GM19328 (cell line): ENCODE measurements around the gene CIRBP.
A peak's percentile ranks its signal among the peaks of the same experiment; 100 is the strongest.

ENCODE experiments used
- ATAC-seq: cut with Tn5 transposase; IDR thresholded peaks from one replicate; pipeline ENCODE4 v1.9.1; 2021; ENCODE audit warnings: mild to moderate bottlenecking, moderate library complexity; ENCODE audit not compliant: unreplicated experiment

CIRBP gene

DNA sequence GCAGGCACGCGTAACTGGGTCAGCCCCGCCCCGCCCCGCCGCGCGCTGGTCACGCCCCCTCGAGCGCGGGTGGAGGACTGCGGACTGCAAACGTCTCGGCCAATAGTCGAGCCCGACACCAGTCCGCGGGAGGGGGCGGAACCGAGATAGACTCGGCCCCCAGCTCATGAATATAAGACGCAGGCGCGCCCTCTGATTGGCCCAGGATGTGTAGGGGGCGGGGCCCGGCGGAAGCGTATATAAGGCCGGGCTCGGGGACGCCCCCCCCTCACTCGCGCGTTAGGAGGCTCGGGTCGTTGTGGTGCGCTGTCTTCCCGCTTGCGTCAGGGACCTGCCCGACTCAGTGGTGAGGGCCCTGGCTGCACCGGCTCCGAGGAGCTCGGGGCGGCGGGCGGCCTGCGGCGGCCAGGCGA, at the start of gene CIRBP:
CIRBP (plus strand) TSS at position 268 of the 413 bp plus-strand sequence. CDS start 1,602 bp downstream, outside the sequence.
- ATAC-seq: peak; percentile 44

DNA sequence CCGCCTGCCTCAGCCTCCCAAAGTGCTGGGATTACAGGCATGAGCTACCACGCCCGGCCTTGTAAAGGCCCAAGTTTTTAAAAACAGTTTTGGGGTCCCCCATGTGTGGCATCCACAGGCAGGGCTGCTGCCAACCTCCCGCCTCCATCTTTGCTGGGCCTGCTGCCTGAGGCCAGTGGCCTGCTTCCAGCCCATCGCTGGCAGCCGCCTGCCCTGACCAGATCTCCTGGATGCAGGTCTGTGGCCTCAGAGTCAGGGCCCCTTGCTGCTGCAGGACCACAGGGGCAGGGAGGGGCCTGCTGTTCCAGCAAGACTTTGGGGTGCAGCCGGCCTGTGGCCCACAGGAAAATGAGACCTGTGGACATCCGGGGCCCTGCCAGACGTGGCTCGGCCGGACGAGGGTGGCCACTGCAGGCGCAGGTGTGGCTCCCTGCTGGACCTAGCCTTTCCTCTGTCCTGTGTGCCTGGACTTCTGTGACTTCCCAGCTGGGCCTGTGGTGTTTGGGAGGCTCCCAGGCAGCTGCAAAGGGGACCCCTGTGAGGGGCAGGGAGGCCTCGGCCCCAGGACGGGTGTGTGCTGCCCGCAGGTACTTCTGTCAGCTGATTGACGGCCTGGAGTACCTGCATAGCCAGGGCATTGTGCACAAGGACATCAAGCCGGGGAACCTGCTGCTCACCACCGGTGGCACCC, 49.2 kb upstream of the CIRBP start:
- ATAC-seq: no peak

DNA sequence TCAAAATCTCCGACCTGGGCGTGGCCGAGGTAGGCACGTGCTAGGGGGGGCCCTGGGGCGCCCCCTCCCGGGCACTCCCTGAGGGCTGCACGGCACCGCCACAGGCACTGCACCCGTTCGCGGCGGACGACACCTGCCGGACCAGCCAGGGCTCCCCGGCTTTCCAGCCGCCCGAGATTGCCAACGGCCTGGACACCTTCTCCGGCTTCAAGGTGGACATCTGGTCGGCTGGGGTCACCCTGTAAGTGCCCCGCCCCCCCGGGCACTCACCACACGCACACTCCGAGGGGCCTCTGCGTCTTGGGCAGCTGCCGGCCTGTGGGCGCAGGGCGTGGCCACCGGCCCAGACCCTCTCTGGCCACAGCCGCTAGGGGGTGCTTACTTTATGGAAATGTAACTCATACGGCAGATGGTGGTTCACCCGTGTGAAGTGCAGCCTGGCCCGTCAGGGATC, 48.6 kb upstream of the CIRBP start:
- ATAC-seq: no peak

DNA sequence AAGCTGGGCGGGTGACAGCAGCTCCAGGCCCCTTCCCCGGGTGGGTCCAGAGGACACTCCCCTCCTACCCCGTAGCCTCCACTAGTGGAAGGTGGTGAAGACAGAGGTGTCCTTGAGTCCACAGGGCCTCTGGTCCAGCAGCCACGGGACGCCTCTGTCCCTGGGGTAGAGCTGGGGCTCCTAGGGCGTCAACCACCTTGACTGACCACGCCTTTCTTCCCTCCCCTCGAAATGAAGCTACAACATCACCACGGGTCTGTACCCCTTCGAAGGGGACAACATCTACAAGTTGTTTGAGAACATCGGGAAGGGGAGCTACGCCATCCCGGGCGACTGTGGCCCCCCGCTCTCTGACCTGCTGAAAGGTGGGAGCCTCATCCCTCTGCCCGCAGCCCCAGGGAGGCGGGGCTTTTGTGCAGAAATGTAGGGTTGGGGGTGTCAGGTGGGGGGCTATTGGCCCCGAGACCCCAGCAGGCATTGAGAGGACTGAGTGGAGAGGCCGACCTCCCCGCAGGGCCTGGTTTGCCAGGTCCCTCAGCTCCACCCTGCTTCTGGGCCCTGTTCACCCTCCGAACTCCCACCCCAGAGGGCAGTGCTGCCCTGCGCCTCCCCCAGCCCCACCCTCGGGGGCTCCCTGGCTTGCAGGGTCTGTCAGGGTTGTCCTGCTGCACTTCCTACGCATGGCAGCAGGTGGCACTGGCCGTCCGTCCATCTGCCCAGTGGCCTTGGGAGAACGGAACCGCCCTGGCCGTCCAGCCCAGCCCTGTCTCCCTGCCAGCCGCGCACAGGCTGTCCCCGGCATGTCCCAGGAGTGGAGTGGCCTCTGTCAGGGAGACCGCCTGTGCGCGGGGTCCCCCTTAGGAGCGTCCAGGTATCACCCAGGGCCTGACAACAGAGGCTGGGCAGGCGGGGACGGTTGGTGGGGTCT, 47.9 kb upstream of the CIRBP start:
- no peak for ATAC-seq

DNA sequence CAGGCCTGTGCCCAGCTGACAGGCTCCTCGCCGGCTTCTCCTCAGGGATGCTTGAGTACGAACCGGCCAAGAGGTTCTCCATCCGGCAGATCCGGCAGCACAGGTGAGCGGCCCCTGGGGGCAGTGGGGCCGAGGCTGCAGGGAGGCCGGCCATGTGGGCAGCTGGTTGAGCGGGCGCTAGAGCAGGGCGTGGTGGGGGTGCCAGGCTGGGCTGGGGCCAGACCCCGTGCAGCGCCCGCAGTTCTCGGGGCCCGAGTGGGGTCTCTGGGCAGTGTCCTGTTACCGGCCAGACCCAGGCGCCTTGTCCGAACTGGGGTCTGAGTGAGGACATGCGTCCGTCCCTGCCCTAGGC, 47.3 kb upstream of the CIRBP start:
- ATAC-seq: no peak

DNA sequence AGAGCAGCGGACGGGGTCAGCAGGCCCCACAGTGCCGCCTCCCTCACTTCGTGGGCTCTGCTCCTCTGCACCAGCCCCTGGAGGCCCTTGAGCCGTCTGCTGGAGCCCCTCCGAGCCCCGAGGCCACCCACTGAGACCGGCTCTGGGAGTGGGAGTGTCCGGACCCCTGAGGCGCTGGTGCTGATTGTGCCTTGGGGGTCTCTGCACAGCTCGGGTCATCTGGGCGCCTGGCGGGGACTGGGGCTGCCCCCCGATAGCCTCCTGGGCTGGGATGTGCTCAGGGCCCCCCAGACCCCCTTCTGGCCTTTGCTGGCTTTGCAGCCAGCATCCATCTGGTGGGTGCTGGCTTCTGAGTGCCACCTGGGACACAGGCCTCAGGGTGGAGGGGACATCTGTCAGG, 46.7 kb upstream of the CIRBP start:
- ATAC-seq: no peak

DNA sequence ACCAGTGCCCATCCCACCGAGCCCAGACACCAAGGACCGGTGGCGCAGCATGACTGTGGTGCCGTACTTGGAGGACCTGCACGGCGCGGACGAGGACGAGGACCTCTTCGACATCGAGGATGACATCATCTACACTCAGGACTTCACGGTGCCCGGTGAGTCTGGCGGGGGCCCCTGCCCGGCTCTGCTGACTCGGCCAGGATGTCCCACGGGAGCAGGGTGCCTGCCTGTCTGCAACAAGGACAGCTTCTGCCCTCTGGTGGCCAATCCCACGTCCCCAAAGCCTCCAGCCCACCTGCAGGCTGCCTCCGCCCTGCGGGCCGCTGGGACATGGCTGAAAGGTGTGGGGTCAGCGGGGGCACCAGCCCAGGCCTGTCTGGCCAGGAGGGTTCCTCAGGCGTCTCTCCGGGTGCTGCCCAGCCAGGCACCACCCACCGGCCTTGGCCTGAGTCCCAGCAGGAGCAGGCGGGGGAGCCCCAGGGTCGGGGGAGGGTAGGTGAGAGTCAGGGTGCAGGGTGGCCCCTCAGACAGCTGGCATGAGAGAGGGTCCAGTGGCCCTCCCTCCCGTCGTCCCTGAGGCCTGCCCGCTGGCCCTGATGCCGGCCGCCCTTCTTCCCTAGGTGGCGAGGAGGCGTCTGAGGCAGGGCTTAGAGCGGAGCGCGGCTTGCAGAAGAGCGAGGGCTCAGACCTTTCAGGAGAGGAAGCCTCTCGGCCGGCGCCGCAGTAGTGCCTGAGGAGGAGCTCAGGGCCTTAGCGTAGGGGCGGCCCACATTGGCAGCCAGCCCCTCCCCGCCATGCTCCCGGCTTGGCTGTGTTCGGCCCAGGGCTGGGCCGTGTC, 45.9 kb upstream of the CIRBP start:
- ATAC-seq: no peak

DNA sequence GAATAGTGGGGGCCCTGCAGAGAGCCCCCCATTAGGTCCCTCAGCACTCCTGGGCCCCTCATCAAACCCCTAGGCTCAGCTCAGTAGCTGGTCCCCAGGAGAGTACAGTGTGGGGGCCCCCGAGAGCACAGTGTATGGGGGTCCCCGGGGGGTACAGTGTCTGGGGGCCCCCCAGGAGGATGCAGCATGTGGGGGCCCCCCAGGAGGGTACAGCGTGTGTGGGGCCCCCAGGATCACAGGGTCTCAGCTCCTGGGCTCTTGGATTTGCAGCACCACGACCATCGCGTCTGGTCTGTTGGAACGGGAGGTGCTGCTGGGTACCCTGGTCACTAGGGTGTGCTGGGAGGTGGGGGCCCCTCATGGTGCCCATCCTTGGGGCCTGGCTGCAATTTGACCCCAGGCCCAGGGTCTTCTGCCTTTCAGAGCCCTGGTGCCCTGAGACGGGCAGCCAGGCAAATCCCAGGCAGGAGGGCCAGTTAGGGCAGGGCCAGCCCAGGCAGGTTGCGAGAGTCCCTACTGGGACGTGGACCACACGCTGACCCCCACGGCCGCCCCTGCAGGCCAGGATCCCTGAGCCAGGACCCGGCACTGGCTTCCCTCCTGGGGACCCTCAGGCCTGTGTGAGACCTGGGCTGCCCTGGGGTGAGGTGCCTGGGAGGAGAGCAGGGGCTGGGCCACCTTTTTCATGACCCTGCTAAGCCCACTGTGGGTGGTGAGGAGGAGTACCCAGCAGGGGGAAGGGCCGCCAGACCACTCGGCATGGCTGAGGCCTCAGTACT, 44.9 kb upstream of the CIRBP start:
- no peak for ATAC-seq

DNA sequence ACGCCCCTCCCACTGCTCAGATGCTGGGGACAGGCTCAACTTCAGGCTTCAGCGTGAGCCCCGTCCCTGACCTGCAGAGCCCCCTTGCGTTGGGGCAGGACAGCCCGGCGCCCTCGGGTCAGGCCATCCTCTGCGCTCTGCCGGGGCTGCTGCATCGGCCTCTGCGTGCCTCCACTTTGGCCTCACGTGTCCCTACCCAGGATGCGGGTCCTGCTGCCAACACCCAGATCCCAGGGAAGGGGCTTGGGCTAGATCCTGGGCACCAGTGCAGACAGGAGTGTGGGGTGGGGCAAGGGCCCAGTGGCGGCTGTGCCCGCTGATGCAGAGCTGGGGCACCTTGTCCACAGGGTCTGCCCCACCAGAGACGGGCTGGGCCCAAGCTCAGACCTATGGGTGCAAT, 44.3 kb upstream of the CIRBP start:
- no peak for ATAC-seq

DNA sequence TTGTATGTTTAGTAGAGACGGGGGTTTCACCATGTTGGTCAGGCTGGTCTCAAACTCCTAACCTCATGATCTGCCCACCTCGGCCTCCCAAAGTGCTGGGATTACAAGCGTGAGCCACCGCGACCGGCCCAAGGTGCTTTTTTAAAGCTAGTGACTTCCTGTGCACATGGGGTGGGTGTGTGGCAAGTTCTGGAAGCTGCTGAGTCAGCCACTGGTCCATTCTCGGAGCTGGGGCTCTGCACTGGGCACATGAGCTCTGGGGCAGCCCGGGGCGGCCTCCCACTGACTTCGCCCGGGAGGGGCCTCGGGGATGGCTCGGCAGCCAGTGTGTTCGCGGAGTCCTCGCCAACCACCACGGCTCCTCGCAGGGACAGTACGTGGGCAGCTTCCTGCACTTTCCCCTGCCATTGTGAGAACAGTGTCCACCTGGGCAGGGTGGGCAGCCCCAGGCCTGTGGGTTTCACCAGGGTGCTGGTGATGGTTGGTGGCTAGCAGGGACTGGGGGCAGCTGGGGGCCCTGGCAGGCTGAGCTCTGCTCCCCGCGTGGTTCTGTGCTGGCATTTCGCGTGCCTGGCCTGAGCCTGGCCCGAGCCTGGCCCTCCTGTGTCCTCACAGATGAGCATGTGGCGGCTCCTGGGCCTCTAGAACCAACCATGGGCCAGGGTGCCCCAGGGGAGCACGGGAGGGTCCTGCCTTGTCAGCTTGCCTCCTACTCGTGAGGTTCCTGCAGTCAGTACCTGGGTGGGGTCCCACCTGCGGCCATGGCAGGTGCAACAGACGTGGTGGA, 43.5 kb upstream of the CIRBP start:
- ATAC-seq: no peak

DNA sequence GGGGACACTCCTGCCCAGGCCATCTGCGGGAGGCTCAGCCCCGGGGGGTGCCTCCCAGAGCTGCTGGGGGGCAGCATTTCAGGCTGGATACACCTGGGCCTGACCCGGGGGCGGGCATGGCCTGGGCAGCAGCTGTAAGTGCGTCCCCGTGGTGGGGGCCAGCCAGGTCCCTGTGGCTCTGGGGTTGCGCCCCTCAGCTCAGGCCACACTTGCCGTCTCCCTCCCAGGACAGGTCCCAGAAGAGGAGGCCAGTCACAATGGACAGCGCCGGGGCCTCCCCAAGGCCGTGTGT, 43.0 kb upstream of the CIRBP start:
- no peak for ATAC-seq

DNA sequence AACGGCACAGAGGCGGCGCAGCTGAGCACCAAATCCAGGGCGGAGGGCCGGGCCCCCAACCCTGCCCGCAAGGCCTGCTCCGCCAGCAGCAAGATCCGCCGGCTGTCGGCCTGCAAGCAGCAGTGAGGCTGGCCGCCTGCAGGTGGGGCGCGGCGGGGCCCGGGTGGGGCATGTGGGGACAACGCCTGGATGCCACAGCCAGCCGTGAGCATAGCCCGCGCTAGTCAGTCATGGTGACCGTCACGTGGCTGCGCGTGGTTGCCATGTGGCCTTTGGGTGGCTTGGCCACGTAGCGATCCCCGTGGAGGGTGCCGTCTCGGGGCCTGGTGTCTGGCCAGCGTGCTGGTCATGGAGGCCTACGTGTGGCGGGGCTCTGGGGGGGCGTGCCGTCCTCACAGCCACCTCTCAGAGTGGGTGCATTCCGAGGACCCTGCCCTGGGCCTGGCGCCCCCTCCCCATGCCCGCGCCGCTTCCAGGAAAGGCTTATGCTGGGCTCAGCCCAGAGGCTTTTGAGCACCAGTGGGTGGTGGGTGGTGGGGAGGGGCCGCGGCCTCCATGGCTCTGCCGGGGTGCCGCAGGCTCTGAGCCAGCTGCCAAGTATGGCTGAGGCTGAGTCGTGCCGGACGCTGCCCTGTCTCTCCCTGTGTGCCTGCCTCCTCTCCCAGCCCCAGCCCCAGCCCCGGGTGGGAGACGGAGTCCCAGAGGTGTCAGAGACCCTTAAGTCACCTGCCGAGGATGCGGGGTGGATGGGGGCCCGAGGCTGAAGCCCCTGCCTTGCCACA, 42.4 kb upstream of the CIRBP start:
- no peak for ATAC-seq

DNA sequence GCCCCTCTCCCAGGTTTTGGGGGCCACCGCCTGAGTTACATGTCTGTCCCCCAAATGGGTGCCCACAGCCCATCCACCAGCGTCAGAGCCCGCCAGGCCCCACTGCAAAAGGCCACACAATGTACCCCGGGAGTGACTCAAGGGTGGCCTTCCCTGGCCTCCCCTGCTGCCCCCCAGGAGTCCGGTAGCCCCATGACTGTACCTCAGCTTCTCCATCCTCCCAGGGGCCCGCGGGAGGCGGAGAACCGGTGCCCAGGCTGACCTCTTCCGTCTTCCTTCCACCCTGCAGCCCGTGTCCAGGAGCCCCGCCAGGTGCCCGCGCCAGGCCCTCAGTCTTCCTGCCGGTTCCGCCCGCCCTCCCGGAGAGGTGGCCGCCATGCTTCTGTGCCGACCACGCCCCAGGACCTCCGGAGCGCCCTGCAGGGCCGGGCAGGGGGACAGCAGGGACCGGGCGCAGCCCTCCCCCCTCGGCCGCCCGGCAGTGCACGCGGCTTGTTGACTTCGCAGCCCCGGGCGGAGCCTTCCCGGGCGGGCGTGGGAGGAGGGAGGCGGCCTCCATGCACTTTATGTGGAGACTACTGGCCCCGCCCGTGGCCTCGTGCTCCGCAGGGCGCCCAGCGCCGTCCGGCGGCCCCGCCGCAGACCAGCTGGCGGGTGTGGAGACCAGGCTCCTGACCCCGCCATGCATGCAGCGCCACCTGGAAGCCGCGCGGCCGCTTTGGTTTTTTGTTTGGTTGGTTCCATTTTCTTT, 41.7 kb upstream of the CIRBP start:
- no peak for ATAC-seq

DNA sequence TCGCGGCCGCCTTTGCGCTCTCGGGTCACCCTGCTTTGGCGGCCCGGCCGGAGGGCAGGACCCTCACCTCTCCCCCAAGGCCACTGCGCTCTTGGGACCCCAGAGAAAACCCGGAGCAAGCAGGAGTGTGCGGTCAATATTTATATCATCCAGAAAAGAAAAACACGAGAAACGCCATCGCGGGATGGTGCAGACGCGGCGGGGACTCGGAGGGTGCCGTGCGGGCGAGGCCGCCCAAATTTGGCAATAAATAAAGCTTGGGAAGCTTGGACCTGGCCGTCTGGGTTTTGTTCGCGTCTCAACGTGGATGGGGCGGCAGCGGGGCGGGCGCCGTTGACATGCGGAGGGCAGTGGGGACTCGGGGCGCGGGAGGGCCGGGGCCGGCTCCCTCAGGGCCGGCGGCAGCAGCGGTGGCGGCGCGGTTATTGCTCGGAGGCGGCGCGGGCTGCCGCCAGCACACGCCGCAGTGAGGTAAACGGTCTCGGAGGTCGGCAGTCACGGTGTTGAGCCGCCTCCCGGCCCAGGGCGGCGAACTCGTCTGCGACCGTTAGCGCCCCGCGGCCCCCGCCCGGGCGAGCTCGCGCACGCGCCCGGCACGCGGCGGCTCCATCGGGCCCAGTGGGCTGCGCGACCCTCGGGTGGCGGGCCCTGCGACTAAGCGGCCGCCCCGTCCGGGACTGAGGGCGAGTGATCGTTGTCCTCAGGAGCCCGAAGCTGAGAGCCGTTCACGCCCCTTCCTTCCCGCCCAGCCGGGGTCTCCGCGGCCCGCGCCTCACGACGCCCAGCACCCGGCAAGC, 40.8 kb upstream of the CIRBP start:
- ATAC-seq: no peak

DNA sequence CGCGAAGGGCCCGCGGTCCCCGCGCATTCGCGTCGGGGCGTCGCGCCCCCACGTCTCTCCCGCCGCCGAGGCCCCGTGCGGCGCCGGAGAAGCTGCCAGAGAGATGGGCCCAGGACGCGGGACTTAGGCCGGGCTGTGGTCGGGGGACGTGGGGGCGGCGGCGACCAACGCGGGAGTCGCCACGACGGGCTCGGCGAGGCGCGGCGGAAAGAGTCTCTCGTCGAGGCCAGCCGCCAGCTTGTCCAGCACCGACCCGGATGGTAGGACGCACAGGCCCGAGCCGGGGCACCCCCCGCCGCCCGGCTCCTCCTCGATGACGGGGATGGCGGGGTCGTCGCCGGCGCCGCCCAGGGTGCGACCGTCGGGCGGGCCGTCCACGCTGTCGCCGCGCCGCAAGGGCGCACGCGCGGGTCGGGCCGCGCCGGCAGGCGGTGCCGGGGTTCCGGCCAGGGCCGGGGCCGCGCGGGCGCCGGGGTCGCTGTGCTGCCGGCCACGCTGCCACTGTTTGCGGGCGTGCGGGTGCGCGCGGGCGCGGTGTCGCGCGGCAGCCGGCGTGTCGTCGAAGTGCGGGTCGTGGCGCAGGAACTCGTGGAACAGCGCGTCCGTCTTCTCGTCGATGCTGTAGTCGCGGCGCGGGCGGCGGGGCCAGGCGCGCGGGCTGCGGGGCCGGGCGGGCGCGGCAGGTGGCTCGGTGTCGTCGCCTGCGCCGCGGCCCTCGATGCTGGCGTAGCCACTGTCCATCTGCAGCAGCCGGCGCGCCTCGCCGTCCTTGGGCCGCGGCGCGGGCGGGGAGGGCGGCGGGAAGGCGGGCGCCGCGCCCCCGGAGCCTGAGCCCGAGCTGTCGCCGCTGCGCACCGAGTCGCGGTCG, 39.8 kb upstream of the CIRBP start:
- no peak for ATAC-seq

DNA sequence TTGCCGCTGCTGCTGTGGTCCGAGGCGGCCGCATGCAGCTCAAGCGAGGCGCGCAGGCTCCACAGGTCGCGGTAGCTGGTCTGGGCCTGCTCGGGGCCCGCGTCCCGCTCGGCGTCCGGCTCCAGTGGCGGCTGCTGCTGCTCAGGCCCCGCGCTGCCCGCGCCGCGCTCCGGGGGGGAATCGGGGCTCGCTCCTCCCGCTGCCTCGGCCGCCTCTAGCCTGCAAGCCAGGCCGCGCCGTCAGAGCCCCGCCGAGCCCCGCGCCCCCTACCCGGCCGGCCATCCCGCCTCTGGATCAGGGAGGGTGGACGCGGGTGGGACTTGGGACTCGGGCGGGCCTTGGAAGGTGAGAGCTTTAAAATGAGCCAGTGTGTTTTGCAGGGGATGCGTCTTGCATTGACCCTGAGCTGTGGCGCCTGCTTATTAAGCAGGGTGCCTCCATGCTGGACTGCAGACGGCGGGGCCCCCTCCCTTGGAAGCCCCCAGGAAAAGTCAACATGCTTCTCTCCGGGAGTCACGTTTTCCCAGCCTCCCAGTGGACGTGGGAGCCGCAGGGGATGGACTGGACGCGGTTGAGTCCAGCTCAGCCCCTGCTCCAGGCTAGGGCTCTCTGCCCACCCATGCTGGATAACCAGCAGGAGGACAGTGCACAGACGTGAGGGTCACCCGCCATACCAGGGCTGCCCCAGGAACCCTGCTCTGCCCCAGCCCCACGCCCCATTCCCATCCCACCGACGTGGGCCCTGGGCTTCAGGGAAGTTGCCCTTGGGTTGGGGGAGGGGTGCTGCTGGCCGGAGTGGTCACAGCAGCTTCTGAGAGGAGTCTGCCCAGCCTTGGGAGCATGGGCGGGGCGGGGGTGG, 39.0 kb upstream of the CIRBP start:
- no peak for ATAC-seq
